Iris pigment epithelial cell (primary cell): ENCODE results near the gene CABP7.

Experiments
- DNase-seq: peaks from one replicate; pipeline ENCODE4 v3.0.0-alpha.2; 2011; ENCODE audit warnings: low read depth

CABP7 gene

GRCh38 chr22:29773233-29773632, 53.4 kb downstream of the CABP7 start:
- DNase-seq, result peak; percentile 67

- no peak for DNase-seq
These were observed 60.4 kb downstream of the CABP7 start for GRCh38 chr22:29780220-29780619.

GRCh38 chr22:29780748-29781676, 61.2 kb downstream of the CABP7 start:
- peak; percentile 87 for DNase-seq
